Smooth muscle cell of the pulmonary artery (primary cell): ENCODE data around the gene IFNG. TPM values are rescaled to one million over a fixed set of nuclear protein-coding genes. Genes with fewer than 3 reads are reported as not detected.

Experiments used
- total RNA-seq: library from RNA; depleted of rRNA; stranded (reverse); fragments of >200 nt; gene quantifications from 2 replicates; pipeline ENCODE4 v1.2.3, GENCODE V29; 2014

Gene IFNG
- total RNA-seq: not detected in 2 replicates

DNA sequence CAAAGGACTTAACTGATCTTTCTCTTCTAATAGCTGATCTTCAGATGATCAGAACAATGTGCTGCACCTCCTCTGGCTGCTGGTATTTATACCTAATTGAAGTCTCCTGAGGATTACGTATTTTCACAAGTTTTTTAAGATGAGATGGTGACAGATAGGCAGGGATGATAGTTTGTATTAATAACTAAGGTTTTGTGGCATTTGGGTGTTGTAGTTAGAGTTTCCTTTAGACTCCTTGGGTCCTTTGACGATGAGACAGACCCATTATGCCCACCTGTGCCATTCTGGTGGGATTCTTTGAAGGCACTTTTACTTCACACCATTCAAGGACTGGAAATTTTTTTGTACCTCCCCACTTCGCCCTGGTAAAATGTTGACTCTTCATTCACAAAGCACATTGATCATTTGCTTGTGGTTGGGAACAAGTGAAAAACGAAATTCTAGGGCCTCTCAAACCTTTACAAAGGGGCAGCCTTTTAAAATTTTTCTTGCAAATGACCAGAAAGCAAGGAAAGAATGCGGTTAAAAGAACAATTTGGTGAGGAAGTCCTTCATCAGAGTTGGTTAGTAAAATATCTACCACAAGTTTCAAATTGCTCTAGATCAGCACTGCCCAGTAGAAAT is at the start of gene IFNG:
TSS of gene IFNG (minus strand) at position 60 of the 624 bp plus-strand sequence. CDS start 125 bp downstream, outside the sequence.

Other genes with a start within 250 kb of the IFNG start
- 0.07 TPM in 1 of 2 replicates, not detected in the other for gene IFNG-AS1, start 170.3 kb downstream of the IFNG start, total RNA-seq
- gene IL26, start 66.1 kb upstream of the IFNG start, total RNA-seq: 0.13 and 2.0 TPM in 2 replicates
- not detected in 2 replicates for gene IL22, start 93.9 kb upstream of the IFNG start, total RNA-seq
- gene MDM1, start 172.6 kb upstream of the IFNG start, total RNA-seq: 7.5 and 8.8 TPM in 2 replicates